ENCODE data around the gene SQOR.

SQOR gene

DNA sequence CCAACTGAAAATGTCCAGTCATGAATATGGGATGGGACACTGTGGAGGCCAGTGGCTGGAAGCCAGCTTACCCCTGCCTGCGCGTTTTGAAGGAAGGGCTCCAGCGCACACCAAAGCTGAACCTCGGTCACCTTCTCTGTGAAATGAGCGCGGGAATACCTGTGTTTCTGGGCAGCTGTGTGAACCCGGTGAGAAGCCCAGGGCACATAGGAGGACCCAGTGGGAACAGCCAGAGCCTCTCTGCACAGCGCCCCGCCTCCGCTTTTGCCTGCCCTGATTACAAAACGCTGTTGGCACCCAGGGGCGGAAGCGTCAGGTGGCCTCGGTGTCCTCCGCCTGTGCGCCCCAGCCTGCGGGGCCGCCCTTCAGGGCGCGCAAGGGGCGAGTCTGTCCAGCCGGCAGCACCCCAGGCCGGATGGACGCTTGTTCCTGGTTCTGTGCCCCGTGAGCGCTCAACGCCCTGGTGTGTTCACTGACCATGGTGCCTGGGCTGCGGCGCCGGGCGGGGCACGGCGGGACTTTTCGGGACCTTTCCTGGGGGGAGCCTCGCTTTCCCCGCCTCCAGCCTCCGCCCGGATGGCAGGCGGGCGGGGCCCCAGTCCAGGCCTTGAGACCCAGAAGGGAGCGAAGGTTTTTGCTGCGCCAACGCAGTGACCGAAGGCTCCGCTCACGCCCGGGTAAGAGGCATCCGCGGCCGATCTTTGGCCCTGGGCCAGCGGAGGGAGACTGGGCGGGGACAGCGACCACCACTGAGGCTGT, at the start of gene SQOR:
SQOR (plus strand) TSS at position 598 of the 759 bp plus-strand sequence. CDS start 23,895 bp downstream, outside the sequence.
- peak; percentile 85 for DNase-seq (ENCODE audit: low spot score)
- TF ChIP-seq, protein P1, sequence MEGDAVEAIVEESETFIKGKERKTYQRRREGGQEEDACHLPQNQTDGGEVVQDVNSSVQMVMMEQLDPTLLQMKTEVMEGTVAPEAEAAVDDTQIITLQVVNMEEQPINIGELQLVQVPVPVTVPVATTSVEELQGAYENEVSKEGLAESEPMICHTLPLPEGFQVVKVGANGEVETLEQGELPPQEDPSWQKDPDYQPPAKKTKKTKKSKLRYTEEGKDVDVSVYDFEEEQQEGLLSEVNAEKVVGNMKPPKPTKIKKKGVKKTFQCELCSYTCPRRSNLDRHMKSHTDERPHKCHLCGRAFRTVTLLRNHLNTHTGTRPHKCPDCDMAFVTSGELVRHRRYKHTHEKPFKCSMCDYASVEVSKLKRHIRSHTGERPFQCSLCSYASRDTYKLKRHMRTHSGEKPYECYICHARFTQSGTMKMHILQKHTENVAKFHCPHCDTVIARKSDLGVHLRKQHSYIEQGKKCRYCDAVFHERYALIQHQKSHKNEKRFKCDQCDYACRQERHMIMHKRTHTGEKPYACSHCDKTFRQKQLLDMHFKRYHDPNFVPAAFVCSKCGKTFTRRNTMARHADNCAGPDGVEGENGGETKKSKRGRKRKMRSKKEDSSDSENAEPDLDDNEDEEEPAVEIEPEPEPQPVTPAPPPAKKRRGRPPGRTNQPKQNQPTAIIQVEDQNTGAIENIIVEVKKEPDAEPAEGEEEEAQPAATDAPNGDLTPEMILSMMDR (IDR thresholded peaks at IDR 0.05; ENCODE audit: borderline replicate concordance, control extremely low read depth, extremely low read depth, insufficient read depth, missing control alignments) = no peak
- in situ Hi-C loops (cut with MboI; ENCODE audit: low sequenced_read_pairs, unreplicated experiment) = no loop called here

DNA sequence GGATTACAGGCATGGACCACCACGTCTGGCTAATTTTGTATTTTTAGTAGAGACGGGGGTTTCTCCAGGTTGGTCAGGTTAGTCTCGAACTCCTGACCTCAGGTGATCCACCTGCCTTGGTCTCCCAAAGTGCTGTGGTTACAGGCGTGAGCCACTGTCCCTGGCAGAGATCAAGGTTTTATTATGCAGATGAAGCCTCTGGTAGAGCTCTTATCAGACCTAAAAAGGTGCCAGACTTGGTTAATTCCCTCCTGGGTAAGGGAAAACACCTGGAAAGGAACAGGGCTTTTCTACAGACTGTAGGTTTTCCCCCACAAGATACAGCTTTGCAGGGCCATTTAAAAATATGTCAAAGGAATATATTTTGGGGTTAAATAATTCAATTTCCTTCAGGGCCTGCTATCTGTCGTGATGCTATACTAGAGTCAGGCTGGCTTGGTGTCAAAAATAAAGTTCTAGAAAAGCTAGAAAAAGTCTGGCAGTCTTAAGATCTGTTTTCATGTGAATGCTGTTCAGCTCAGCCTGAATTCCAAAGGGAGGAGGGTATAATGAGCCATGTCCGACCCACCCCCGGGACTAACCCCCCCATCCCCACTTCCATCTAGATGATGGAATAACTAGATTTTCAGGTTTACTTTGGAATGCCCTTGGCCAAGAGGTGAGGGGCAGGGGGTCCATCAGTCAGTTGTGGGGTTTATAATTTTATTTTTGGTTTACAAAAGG, 49.6 kb upstream of the SQOR start:
- in situ Hi-C loops (cut with MboI; ENCODE audit: low sequenced_read_pairs, unreplicated experiment) = no loop called here
- TF ChIP-seq, protein P1 (IDR thresholded peaks at IDR 0.05; ENCODE audit: borderline replicate concordance, control extremely low read depth, extremely low read depth, insufficient read depth, missing control alignments) = no peak
- no peak for DNase-seq (ENCODE audit: low spot score)

DNA sequence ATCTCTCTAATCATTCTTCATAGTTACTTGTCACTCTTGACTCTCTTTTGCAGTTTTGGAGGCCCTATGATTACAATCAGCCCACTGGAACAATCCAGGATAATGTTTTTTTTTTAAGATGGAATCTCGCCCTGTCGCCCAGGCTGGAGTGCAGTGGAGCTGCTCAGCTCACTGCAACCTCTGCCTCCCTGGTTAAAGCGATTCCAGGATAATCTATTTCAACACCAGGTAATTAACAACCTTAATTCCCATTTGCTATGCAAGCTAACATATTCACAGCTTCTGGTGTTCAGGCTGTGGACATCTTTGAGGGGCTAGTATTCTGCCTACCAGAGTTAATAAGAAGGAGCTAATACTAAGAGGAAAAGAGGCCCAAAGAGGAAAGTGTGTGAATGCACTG, 48.7 kb upstream of the SQOR start:
- DNase-seq (ENCODE audit: low spot score) = no peak
- TF ChIP-seq, protein P1 (IDR thresholded peaks at IDR 0.05; ENCODE audit: borderline replicate concordance, control extremely low read depth, extremely low read depth, insufficient read depth, missing control alignments) = no peak
- in situ Hi-C loops (cut with MboI; ENCODE audit: low sequenced_read_pairs, unreplicated experiment) = no loop called here

DNA sequence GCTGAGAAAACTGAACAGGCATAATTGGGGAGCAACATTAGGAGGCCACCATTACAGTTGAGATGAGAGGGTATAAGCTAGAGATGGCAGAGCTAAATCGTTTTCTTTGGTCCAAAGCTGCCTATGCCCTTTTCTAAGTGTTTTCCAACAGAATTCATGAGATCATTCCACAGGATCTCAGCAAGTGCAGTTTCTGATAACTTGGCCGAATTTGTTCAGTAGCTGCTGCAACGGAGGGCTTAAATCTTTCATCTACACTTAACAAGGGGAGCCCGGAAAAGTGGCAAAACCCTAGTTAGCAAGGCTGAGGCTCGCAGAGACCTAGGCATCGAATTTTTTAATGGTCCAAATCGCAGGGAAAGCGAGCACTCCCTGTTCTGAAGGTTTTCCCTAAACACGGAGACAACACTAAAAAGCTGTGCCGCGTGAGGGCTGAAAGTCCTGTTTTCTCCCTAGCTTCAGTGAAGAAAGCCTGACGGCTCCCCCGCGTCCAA, 48.2 kb upstream of the SQOR start:
- in situ Hi-C loops (cut with MboI; ENCODE audit: low sequenced_read_pairs, unreplicated experiment) = no loop called here

DNA sequence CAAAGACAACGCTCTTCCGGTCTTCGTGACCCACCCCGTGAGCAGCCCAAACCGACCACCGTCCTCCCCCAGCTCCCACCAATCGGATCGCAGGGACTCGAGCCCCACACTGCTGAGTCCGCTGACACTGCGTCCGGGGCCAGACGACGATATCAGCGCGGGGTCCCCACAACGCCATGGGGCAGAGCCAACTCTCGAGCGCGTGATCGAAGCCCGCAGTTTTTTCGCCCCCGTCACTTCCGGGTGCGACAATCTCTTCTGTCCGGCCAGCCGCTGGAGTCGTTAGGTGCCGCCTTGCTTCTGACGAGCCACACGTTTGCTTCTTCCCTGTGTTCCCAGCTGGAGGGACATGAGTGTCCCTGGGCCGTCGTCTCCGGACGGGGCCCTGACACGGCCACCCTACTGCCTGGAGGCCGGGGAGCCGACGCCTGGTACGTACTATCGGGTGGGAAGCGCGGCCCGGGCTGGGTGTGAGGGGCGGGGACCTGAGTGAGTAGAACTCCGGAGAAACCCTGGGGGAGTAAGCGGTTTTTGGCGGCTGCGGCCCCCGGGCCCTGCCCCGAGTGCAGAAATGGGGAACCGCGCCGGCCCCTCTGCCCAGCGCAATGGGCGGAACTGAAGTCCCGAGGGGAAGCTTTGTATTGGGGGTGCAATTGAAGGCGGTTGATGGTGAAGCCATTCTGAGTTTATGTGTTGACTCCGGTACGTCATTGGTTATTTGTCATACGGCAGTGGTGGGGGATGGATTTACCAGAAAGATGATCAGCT, 47.5 kb upstream of the SQOR start, which contains the start of gene BLOC1S6:
BLOC1S6 (plus strand) TSS at position 285 of the 768 bp plus-strand sequence; CDS start at position 350, 65 bp downstream.
- in situ Hi-C loops (cut with MboI; ENCODE audit: low sequenced_read_pairs, unreplicated experiment) = no loop called here

More for the DNA sequence above, 48.2 kb upstream of the SQOR start:
- DNase-seq (ENCODE audit: low spot score) = no peak
- TF ChIP-seq, protein P1 (IDR thresholded peaks at IDR 0.05; ENCODE audit: borderline replicate concordance, control extremely low read depth, extremely low read depth, insufficient read depth, missing control alignments) = no peak

More for the DNA sequence above, 47.5 kb upstream of the SQOR start, which contains the start of gene BLOC1S6:
- peak; percentile 88 for DNase-seq (ENCODE audit: low spot score)
- TF ChIP-seq, protein P1 (IDR thresholded peaks at IDR 0.05; ENCODE audit: borderline replicate concordance, control extremely low read depth, extremely low read depth, insufficient read depth, missing control alignments) = no peak
